ENCODE results near the gene CCK.
"Not testable (repeated sequence)": the region's sequence is repeated elsewhere in the genome, so short reads cannot be mapped to it uniquely, and the experiment has no call there.

Gene CCK

GRCh38 chr3:42266085-42266484 lies at the start of gene CCK:
CCK (minus strand) TSS chr3:42266185; CDS start chr3:42263630, 2,555 bp downstream.
- no peak for DNase-seq (ENCODE audit: low spot score)

- no peak for DNase-seq (ENCODE audit: low spot score)
Observed at GRCh38 chr3:42314411-42314810, 48.4 kb upstream of the CCK start.

- DNase-seq (ENCODE audit: low spot score) = no peak
Observed at GRCh38 chr3:42308651-42309050, 42.7 kb upstream of the CCK start.

GRCh38 chr3:42306499-42306898 lies 40.5 kb upstream of the CCK start:
- no peak for DNase-seq (ENCODE audit: low spot score)

- DNase-seq (ENCODE audit: low spot score) = no peak
Observed at GRCh38 chr3:42302924-42303634, 37.1 kb upstream of the CCK start.

- no peak for DNase-seq (ENCODE audit: low spot score)
Observed at GRCh38 chr3:42301446-42302175, 35.6 kb upstream of the CCK start.

GRCh38 chr3:42300778-42301177 lies 34.8 kb upstream of the CCK start:
- DNase-seq (ENCODE audit: low spot score) = no peak

GRCh38 chr3:42300013-42300412 lies 34.0 kb upstream of the CCK start:
- DNase-seq (ENCODE audit: low spot score) = peak; percentile 50

GRCh38 chr3:42298259-42298658 lies 32.3 kb upstream of the CCK start:
- DNase-seq (ENCODE audit: low spot score) = no peak

GRCh38 chr3:42292009-42292408 lies 26.0 kb upstream of the CCK start:
- no peak for DNase-seq (ENCODE audit: low spot score)

GRCh38 chr3:42290966-42291714 lies 25.2 kb upstream of the CCK start:
- no peak for DNase-seq (ENCODE audit: low spot score)

- no peak for DNase-seq (ENCODE audit: low spot score)
Observed at GRCh38 chr3:42289026-42289425, 23.0 kb upstream of the CCK start.

GRCh38 chr3:42288385-42288784 lies 22.4 kb upstream of the CCK start:
- no peak for DNase-seq (ENCODE audit: low spot score)

GRCh38 chr3:42287423-42287822 lies 21.4 kb upstream of the CCK start:
- DNase-seq (ENCODE audit: low spot score) = not testable (repeated sequence)

- DNase-seq (ENCODE audit: low spot score) = no peak
Observed at GRCh38 chr3:42277676-42278075, 11.7 kb upstream of the CCK start.

GRCh38 chr3:42276141-42277132 lies 10.5 kb upstream of the CCK start:
- no peak for DNase-seq (ENCODE audit: low spot score)

GRCh38 chr3:42275217-42275616 lies 9.2 kb upstream of the CCK start:
- no peak for DNase-seq (ENCODE audit: low spot score)

- DNase-seq (ENCODE audit: low spot score) = no peak
Observed at GRCh38 chr3:42274266-42274665, 8.3 kb upstream of the CCK start.

GRCh38 chr3:42273361-42273760 lies 7.4 kb upstream of the CCK start:
- DNase-seq (ENCODE audit: low spot score) = no peak

GRCh38 chr3:42271786-42272185 lies 5.8 kb upstream of the CCK start:
- DNase-seq (ENCODE audit: low spot score) = no peak

- no peak for DNase-seq (ENCODE audit: low spot score)
Observed at GRCh38 chr3:42270561-42270960, 4.6 kb upstream of the CCK start.

- no peak for DNase-seq (ENCODE audit: low spot score)
Observed at GRCh38 chr3:42269647-42270046, 3.7 kb upstream of the CCK start.
